K562 (cell line): Measurements from ENCODE around the gene DHX58. TPM values are rescaled to one million over a fixed set of nuclear protein-coding genes. Genes with fewer than 3 reads are reported as not detected.
A peak's percentile ranks its signal among the peaks of the same experiment; 100 is the strongest.

Experiments
- BHLHE40 ChIP-seq: IDR thresholded peaks from 2 replicates; pipeline ENCODE4 v1.6.1; 2011; ENCODE audit warnings: low read length, improper control_type of control experiment
- CTBP1 ChIP-seq: fragments of 450-650 bp; IDR thresholded peaks from 2 replicates; pipeline ENCODE4 v1.6.1; 2016; ENCODE audit warnings: borderline replicate concordance
- FOXJ2 ChIP-seq: fragments of 200-800 bp; sonication (Bioruptor generic); IDR thresholded peaks from 2 replicates; pipeline ENCODE4 v1.6.1; 2016; ENCODE audit warnings: missing genetic modification characterization, missing compliant biosample characterization
- GTF2A2 ChIP-seq: IDR thresholded peaks from 2 replicates; pipeline ENCODE4 v1.6.1; 2016; ENCODE audit warnings: mild to moderate bottlenecking, missing genetic modification characterization, missing compliant biosample characterization
- HDAC1 ChIP-seq, 2 experiments: fragments of 450-650 bp; IDR thresholded peaks; 2 replicates each; pipeline ENCODE4 v1.6.1; 2016 to 2017; ENCODE audit warnings: inconsistent platforms in 1 of 2, mild to moderate bottlenecking in 1 of 2, moderate library complexity in 1 of 2
- HNRNPK ChIP-seq: fragments of 200-400 bp; formaldehyde crosslinking; IDR thresholded peaks from one replicate; pipeline ENCODE4 v1.6.1; 2018; ENCODE audit warnings: mild to moderate bottlenecking, low read depth, low read length; ENCODE audit not compliant: poor library complexity, severe bottlenecking
- IRF1 ChIP-seq: sonication (generic); formaldehyde crosslinking; IDR thresholded peaks from 2 replicates; pipeline ENCODE4 v1.8.0; 2022; ENCODE audit warnings: missing genetic modification reagents, mild to moderate bottlenecking, borderline replicate concordance
- KDM1A ChIP-seq, 2 experiments: fragments of 450-650 bp; IDR thresholded peaks; 2 replicates each; pipeline ENCODE4 v1.6.1; 2016; ENCODE audit warnings: mild to moderate bottlenecking in 2 of 2
- KLF13 ChIP-seq: fragments of 450-650 bp; IDR thresholded peaks from 2 replicates; pipeline ENCODE4 v1.6.1; 2016; ENCODE audit warnings: missing genetic modification characterization, low read depth, mild to moderate bottlenecking, missing compliant biosample characterization, moderate library complexity, borderline replicate concordance
- RAD51 ChIP-seq: fragments of 450-650 bp; IDR thresholded peaks from 2 replicates; pipeline ENCODE4 v1.7.1; 2016; ENCODE audit warnings: low read depth, mild to moderate bottlenecking, borderline replicate concordance
- SIN3A ChIP-seq, 2 experiments: fragments of 150-350 bp in 1 of 2; IDR thresholded peaks; 2 replicates each; pipeline ENCODE4 v1.6.1; 2011 to 2016; ENCODE audit warnings: borderline replicate concordance in 2 of 2, low read depth in 2 of 2, low read length in 2 of 2, mild to moderate bottlenecking in 2 of 2, moderate library complexity in 2 of 2; ENCODE audit not compliant: control insufficient read depth in 1 of 2
- TBP ChIP-seq: optimal IDR thresholded peaks from 2 replicates; pipeline ENCODE3; 2011; ENCODE audit warnings: low read depth, low read length, improper control_type of control experiment
- THAP12 ChIP-seq: fragments of 250-450 bp; sonication (Bioruptor Pico); IDR thresholded peaks from 2 replicates; pipeline ENCODE4 v1.9.0; 2021; ENCODE audit warnings: mild to moderate bottlenecking, inconsistent platforms
- ZNF224 ChIP-seq: sonication (generic); formaldehyde crosslinking; IDR thresholded peaks from 2 replicates; pipeline ENCODE4 v1.8.0; 2022; ENCODE audit warnings: mild to moderate bottlenecking, missing genetic modification reagents
- ZNF316 ChIP-seq: fragments of 450-650 bp; IDR thresholded peaks from 2 replicates; pipeline ENCODE4 v1.6.1; 2016
- polyA plus RNA-seq, 8 experiments: library from polyadenylated mRNA; depleted of rRNA in 4 of 8; stranded (reverse) in 5 of 8; unstranded in 3 of 8; fragments of >200 nt; fragmentation: Nextera tagmentation in 2 of 8; fragmentation: Illumina TruSeq in 1 of 8; extraction: Ambion mirVana in 2 of 8; extraction: Trizol in 1 of 8; gene quantifications; 2 replicates each; pipeline versions ENCODE4 v1.2.1 to v1.2.3, GENCODE V29; 2011 to 2014; ENCODE audit warnings: inconsistent platforms in 1 of 8, missing spikeins in 1 of 8
- total RNA-seq, 7 experiments: library from RNA; depleted of rRNA in 6 of 7; stranded (reverse); fragments of >200 nt in 6 of 7; fragmentation: Illumina TruSeq in 2 of 7; extraction: Trizol in 2 of 7; gene quantifications; 2 replicates each; pipeline versions ENCODE4 v1.2.1 to v1.2.3, GENCODE V29; 2011 to 2021; ENCODE audit warnings: low replicate concordance in 1 of 7
- TF ChIP-seq, protein P1 (sequence below), 2 experiments: IDR thresholded peaks in 1 of 2; conservative IDR thresholded peaks in 1 of 2; 2 replicates each; pipeline ENCODE4 v1.6.1; 2016; ENCODE audit warnings: low read depth in 2 of 2, mild to moderate bottlenecking in 1 of 2, missing compliant biosample characterization in 1 of 2, missing genetic modification characterization in 1 of 2, moderate library complexity in 1 of 2
- TF ChIP-seq, protein P2 (sequence below): fragments of 250-450 bp; sonication (Bioruptor Pico); IDR thresholded peaks from 2 replicates; pipeline ENCODE4 v1.5.0; 2022; ENCODE audit warnings: mild to moderate bottlenecking
- TF ChIP-seq, protein P3 (sequence below): fragments of 250-450 bp; sonication (Bioruptor Pico); IDR thresholded peaks from 2 replicates; pipeline ENCODE4 v1.8.0; 2021; ENCODE audit warnings: moderate library complexity, mild to moderate bottlenecking, inconsistent platforms

Gene DHX58
- total and polyA plus RNA-seq, 9 of the 15 experiments (the other 6 are each of a cell fraction or from before 2014, with no cell fraction given) = 0.15 to 3.0 (median 1.4) TPM

DNA sequence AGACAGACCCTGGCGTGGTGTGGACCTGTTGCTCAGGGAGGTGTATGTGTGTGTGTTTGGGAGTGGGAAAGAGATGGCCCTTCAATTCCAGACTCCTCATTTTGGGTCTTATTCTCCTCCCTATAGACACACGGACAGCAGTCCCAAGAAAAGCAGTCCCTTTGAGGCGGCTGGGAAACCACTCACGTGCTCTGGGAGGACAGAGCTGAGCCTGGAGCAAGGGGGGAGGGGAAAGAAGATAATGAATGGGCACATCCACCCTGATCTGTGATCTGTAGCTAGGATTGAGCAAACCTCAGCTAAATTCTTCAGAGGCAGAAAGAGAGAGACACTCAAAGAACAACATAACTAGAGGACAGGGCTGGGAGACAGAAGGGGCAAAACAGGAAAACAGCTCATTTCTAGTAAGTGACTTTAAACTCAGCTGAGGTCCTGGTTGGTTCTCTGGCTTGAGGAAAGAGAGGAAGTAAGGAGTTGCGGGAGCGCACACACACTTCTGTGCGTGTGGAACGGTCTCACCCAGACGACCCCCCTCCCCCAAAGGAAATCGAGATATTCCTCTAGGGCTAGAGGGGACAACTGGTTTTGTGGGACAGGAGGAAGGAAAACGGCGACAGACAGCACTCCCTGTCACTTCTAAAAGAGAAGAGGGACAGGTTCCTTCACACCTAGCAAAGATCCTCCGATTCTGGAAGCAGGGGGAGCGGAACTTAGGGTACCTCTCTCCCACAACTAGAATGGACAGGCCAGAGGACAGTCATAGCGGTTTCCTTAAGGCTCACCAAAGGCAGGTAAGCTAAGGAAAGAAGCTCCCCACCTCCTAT lies 41.6 kb upstream of the DHX58 start (continued):
- TF ChIP-seq, protein P1, sequence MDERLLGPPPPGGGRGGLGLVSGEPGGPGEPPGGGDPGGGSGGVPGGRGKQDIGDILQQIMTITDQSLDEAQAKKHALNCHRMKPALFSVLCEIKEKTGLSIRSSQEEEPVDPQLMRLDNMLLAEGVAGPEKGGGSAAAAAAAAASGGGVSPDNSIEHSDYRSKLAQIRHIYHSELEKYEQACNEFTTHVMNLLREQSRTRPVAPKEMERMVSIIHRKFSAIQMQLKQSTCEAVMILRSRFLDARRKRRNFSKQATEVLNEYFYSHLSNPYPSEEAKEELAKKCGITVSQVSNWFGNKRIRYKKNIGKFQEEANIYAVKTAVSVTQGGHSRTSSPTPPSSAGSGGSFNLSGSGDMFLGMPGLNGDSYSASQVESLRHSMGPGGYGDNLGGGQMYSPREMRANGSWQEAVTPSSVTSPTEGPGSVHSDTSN (CRISPR knock-in tag; IDR thresholded peaks at IDR 0.05; ENCODE audit: low read depth) = no peak
- TF ChIP-seq, protein P1 (tag; conservative IDR thresholded peaks at IDR 0.05; ENCODE audit: low read depth) = no peak
- TF ChIP-seq FOXJ2 (tag) (no peak), CTBP1 (no peak), GTF2A2 (no peak), TBP (no peak), KLF13 (no peak), IRF1 (CRISPR knock-in tag) (no peak), RAD51 (no peak), HNRNPK (no peak), ZNF224 (CRISPR knock-in tag) (0 out of 2 replicates have a peak, but pooled peaks have one; percentile 29), KDM1A (IDR thresholded peaks at IDR 0.05) (peak in 1 of 2 experiments; percentile 7; a peak in 1 of 4 replicates), BHLHE40 (peak; percentile 86), SIN3A (IDR thresholded peaks at IDR 0.05; ENCODE audit: borderline replicate concordance in 2 of 2, control insufficient read depth in 1 of 2, low read depth in 2 of 2, low read length in 2 of 2) (peak in 1 of 2 experiments; percentile 43; a peak in 2 of 4 replicates), ZNF316 (peak; percentile 47; the same call in 1 of the 2 replicates), HDAC1 (IDR thresholded peaks at IDR 0.05) (peak in 1 of 2 experiments; percentile 28; a peak in 2 of 4 replicates), THAP12 (no peak)
- TF ChIP-seq, protein P2, sequence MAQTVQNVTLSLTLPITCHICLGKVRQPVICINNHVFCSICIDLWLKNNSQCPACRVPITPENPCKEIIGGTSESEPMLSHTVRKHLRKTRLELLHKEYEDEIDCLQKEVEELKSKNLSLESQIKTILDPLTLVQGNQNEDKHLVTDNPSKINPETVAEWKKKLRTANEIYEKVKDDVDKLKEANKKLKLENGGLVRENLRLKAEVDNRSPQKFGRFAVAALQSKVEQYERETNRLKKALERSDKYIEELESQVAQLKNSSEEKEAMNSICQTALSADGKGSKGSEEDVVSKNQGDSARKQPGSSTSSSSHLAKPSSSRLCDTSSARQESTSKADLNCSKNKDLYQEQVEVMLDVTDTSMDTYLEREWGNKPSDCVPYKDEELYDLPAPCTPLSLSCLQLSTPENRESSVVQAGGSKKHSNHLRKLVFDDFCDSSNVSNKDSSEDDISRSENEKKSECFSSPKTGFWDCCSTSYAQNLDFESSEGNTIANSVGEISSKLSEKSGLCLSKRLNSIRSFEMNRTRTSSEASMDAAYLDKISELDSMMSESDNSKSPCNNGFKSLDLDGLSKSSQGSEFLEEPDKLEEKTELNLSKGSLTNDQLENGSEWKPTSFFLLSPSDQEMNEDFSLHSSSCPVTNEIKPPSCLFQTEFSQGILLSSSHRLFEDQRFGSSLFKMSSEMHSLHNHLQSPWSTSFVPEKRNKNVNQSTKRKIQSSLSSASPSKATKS (CRISPR knock-in tag) = no peak
- TF ChIP-seq, protein P3, sequence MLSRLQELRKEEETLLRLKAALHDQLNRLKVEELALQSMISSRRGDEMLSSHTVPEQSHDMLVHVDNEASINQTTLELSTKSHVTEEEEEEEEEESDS (CRISPR knock-in tag) = no peak
